Psoas muscle (tissue), 8 donors: ENCODE data around the gene TPGS2. TPM values are rescaled to one million over a fixed set of nuclear protein-coding genes. Genes with fewer than 3 reads are reported as not detected.

Experiments
- ATAC-seq, 4 donors: fragments of 200-7000 bp; cut with Tn5 transposase; one replicate each; pipeline ENCODE4 v1.9.1; 2020; ENCODE audit warnings: moderate library complexity in 3 of 4, mild to moderate bottlenecking in 2 of 4
- DNase-seq, 2 donors: peaks; one replicate each; pipeline ENCODE4 v3.0.0-alpha.2; 2020
- H3K27ac ChIP-seq: fragments of 200-600 bp; one replicate; pipeline ENCODE4 v1.8.0; 2022
- H3K27me3 ChIP-seq, 3 donors: fragments of 200-600 bp in 1 of 3; one replicate each; pipeline versions ENCODE4 v1.6.1 to v1.8.0; 2013 to 2022; ENCODE audit warnings: low read length in 2 of 3, mild to moderate bottlenecking in 2 of 3, moderate library complexity in 1 of 3; ENCODE audit not compliant: insufficient read depth in 3 of 3
- H3K36me3 ChIP-seq, 2 donors: fragments of 200-600 bp in 1 of 2; one replicate each; pipeline versions ENCODE4 v1.6.1 to v1.8.0; 2013 to 2022; ENCODE audit warnings: low read depth in 1 of 2, mild to moderate bottlenecking in 1 of 2, moderate library complexity in 1 of 2; ENCODE audit not compliant: insufficient read depth in 1 of 2
- H3K4me1 ChIP-seq: fragments of 200-600 bp; one replicate; pipeline ENCODE4 v1.8.0; 2022
- H3K4me3 ChIP-seq: fragments of 200-600 bp; one replicate; pipeline ENCODE4 v1.8.0; 2022; ENCODE audit warnings: mild to moderate bottlenecking
- H3K9me3 ChIP-seq: fragments of 200-600 bp; one replicate; pipeline ENCODE4 v1.8.0; 2022
- WGBS, 3 donors: extraction: QIAGEN DNeasy Blood & Tissue Kit; methylation state at CpG; one replicate each; pipeline versions ENCODE4 v1.1.6 to v1.1.7; 2013; 5-methylcytosine and 5-hydroxymethylcytosine counted together
- intact Hi-C, 2 donors: fragments of 100-400 bp; cut with DNase I; formaldehyde crosslinking; loops; one replicate each; pipeline versions ENCODE4 v1.11.0 to v1.14.2; 2022
- polyA plus RNA-seq, 3 donors: library from polyadenylated mRNA; stranded (reverse); fragments of 200-250 nt; gene quantifications; one replicate each; pipeline ENCODE4 v1.2.3, GENCODE V29; 2013
- total RNA-seq, 4 donors: library from RNA; stranded (reverse); fragmentation: NEBNext Ultra II Directional in 2 of 4; extraction: Animal tissue kit (Norgen Biotek cat#: 25700) in 2 of 4; gene quantifications; one replicate each; pipeline versions ENCODE4 v1.2.1 to v1.2.4, GENCODE V29; 2021 to 2023
- TF ChIP-seq, protein P1 (sequence below): fragments of 200-600 bp; IDR thresholded peaks from one replicate; pipeline ENCODE4 v1.8.0; 2022; ENCODE audit warnings: antibody characterized with exemption
- donor health status: healthy with polysubstance abuse.
- donor health status: DM: no; HTN: no; CAD: no; lungs with moderate emphysema.
- donor health status: Bipolar disorder and iron deficiency.
- donor health status: healthy.
- donor health status: DM: yes; HTN: yes; CAD: no.
- donor health status: DM: no; HTN: no; CAD: no.
- donor health status: DM: no; HTN: no; CAD: no.
- donor health status: DM: yes; HTN: yes; CAD: no.

Gene TPGS2
- total and polyA plus RNA-seq, 7 donors: 8.8 to 17.7 (median 13.5) TPM

- H3K36me3 ChIP-seq: no peaks in the 10 kb centered on the region
- WGBS, 3 donors: 0 to 2% (median 1%) methylated on average over 18 of the region's 18 CpGs
- no peaks in the 10 kb centered on the region for H3K27me3 ChIP-seq
- peak overlapping the region; percentile 76 for H3K27ac ChIP-seq
- intact Hi-C loops: no loop called here
- peak in 1 of 4 donors; percentile 14 for ATAC-seq
- H3K4me1 ChIP-seq: peaks cover 11% of the 10 kb centered on the region
- H3K4me3 ChIP-seq: peak overlapping the region; percentile 90
- DNase-seq: peak; percentile 22 to 58
- TF ChIP-seq, protein P1, sequence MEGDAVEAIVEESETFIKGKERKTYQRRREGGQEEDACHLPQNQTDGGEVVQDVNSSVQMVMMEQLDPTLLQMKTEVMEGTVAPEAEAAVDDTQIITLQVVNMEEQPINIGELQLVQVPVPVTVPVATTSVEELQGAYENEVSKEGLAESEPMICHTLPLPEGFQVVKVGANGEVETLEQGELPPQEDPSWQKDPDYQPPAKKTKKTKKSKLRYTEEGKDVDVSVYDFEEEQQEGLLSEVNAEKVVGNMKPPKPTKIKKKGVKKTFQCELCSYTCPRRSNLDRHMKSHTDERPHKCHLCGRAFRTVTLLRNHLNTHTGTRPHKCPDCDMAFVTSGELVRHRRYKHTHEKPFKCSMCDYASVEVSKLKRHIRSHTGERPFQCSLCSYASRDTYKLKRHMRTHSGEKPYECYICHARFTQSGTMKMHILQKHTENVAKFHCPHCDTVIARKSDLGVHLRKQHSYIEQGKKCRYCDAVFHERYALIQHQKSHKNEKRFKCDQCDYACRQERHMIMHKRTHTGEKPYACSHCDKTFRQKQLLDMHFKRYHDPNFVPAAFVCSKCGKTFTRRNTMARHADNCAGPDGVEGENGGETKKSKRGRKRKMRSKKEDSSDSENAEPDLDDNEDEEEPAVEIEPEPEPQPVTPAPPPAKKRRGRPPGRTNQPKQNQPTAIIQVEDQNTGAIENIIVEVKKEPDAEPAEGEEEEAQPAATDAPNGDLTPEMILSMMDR: no peak
- no peaks in the 10 kb centered on the region for H3K9me3 ChIP-seq
Measured at GRCh38 chr18:36828157-36828629, 609 bp downstream of the TPGS2 start.

DNA sequence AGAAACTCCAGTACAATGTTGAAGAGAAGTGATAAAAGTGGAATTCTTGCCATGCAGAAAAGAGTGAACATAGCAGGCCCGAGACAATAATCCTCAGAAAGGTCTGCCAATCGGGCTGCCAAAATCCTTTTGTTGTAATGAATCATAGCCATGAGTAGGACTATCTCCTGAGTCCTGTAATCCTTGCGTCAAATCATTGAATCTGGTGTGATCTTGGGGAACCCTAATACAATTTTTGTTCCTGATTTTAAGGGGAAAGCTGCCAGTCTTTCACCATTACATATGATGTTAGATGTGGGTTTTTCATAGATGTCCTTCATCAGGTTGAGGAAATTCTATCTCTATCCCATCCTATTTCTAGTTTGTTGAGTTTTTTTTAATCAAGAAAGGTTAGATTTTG, 2.2 kb downstream of the TPGS2 start:
- TF ChIP-seq, protein P1: no peak
- Histone ChIP-seq H3K4me3 (no peak overlapping the region), H3K36me3 (no peaks in the 10 kb centered on the region), H3K27ac (no peak overlapping the region), H3K4me1 (peaks cover 11% of the 10 kb centered on the region), H3K9me3 (no peaks in the 10 kb centered on the region), H3K27me3 (no peaks in the 10 kb centered on the region)
- DNase-seq: no peak
- WGBS, 3 donors: 83 to 88% (median 84%) methylated on average over 3 of the region's 3 CpGs
- ATAC-seq: no peak
- intact Hi-C loops: no loop called here

GRCh38 chr18:36825526-36825925, 3.3 kb downstream of the TPGS2 start:
- H3K4me3 ChIP-seq: no peak overlapping the region
- intact Hi-C loops: no loop called here
- H3K36me3 ChIP-seq: no peaks in the 10 kb centered on the region
- DNase-seq (no peak), ATAC-seq (no peak)
- no peak overlapping the region for H3K27ac ChIP-seq
- TF ChIP-seq, protein P1: no peak
- H3K9me3 ChIP-seq: no peaks in the 10 kb centered on the region
- H3K27me3 ChIP-seq: no peaks in the 10 kb centered on the region
- H3K4me1 ChIP-seq: peaks cover 11% of the 10 kb centered on the region

- peaks cover 5 to 21% of the 10 kb centered on the region in 2 donors for H3K36me3 ChIP-seq
- no peak overlapping the region for H3K27ac ChIP-seq
- H3K27me3 ChIP-seq: no peaks in the 10 kb centered on the region
- no peak for DNase-seq
- ATAC-seq: no peak
- WGBS, 3 donors: 93 to 96% (median 93%) methylated on average over 4 of the region's 4 CpGs
- H3K4me1 ChIP-seq: no peaks in the 10 kb centered on the region
- no peaks in the 10 kb centered on the region for H3K9me3 ChIP-seq
- intact Hi-C loops: no loop called here
- TF ChIP-seq, protein P1: no peak
- no peak overlapping the region for H3K4me3 ChIP-seq
Measured at GRCh38 chr18:36821681-36822080, 7.1 kb downstream of the TPGS2 start.

- Histone ChIP-seq H3K4me3 (no peak overlapping the region), H3K4me1 (no peaks in the 10 kb centered on the region), H3K27me3 (no peaks in the 10 kb centered on the region), H3K36me3 (peaks cover 5 to 40% of the 10 kb centered on the region in 2 donors), H3K9me3 (no peaks in the 10 kb centered on the region), H3K27ac (no peak overlapping the region)
- ATAC-seq: no peak
- intact Hi-C loops: no loop called here
- TF ChIP-seq, protein P1: no peak
- DNase-seq: no peak
Measured at GRCh38 chr18:36819621-36820020, 9.2 kb downstream of the TPGS2 start.
